Measurements from ENCODE around the gene AGPAT2.

AGPAT2 gene

GRCh38 chr9:136670576-136671253, 16.5 kb downstream of the AGPAT2 start (continued):
- TF ChIP-seq AEBP2 (tag by site-specific recombination; IDR thresholded peaks at IDR 0.05; ENCODE audit: borderline replicate concordance) = no peak
- TF ChIP-seq ZNF571 (tag by site-specific recombination; IDR thresholded peaks at IDR 0.05) = no peak
- TF ChIP-seq KLF1 (tag by site-specific recombination; IDR thresholded peaks at IDR 0.05) = no peak; the same call in 1 of the 2 replicates
- TF ChIP-seq SP2 (tag by site-specific recombination; IDR thresholded peaks at IDR 0.05) = no peak
- TF ChIP-seq ZNF549 (tag by site-specific recombination; IDR thresholded peaks at IDR 0.05) = no peak
- no peak for TF ChIP-seq PRDM10 (tag by site-specific recombination; IDR thresholded peaks at IDR 0.05)
- TF ChIP-seq HOXD13 (CRISPR knock-in tag; IDR thresholded peaks at IDR 0.05; ENCODE audit: borderline replicate concordance) = no peak
- TF ChIP-seq ZBTB17 (tag by site-specific recombination; IDR thresholded peaks at IDR 0.05) = no peak
- TF ChIP-seq RBAK (tag by site-specific recombination; IDR thresholded peaks at IDR 0.05) = no peak
- TF ChIP-seq ZNF473 (tag by site-specific recombination; IDR thresholded peaks at IDR 0.05) = no peak
- TF ChIP-seq KLF7 (tag by site-specific recombination; IDR thresholded peaks at IDR 0.05; ENCODE audit: borderline replicate concordance) = no peak
- no peak for TF ChIP-seq ZNF391 (tag by site-specific recombination; IDR thresholded peaks at IDR 0.05; ENCODE audit: borderline replicate concordance, low read depth)
- 0 out of 2 replicates have a peak, but pooled peaks have one; percentile 17 for TF ChIP-seq BCL11A (tag by site-specific recombination; IDR thresholded peaks at IDR 0.05; ENCODE audit: low read depth)
- TF ChIP-seq EGR2 (tag by site-specific recombination; IDR thresholded peaks at IDR 0.05; ENCODE audit: low read depth) = peak; percentile 25; the same call in 1 of the 2 replicates
- no peak for TF ChIP-seq ZSCAN16 (tag by site-specific recombination; IDR thresholded peaks at IDR 0.05)

- ChIA-PET POLR2A (interaction anchor here (0.6 to 1.9 kb wide), 2 partner anchors 11 to 17 kb away, joined by 5 read pairs; partner anchors contain the start of gene AGPAT2), CTCF (no interaction called here)
- Histone ChIP-seq H3K27ac (ENCODE audit: extremely low read depth, low read depth, low read length) (no peak overlapping the region), H3K4me3 (ENCODE audit: low read depth, low read length) (no peak overlapping the region), H3K9me3 (ENCODE audit: control insufficient read depth, insufficient read depth, low read depth, low read length) (no peaks in the 10 kb centered on the region), H3K36me3 (ENCODE audit: control insufficient read depth in 2 of 2, insufficient read depth in 1 of 2, low read length in 2 of 2) (peaks cover 0 to 10% of the 10 kb centered on the region in 2 experiments; a peak in 1 of 3 replicates), H3K4me1 (ENCODE audit: control insufficient read depth, insufficient read depth, low read length) (no peaks in the 10 kb centered on the region)
- TF ChIP-seq PATZ1 (tag by site-specific recombination; IDR thresholded peaks at IDR 0.05) (peak; percentile 44), ZNF311 (tag by site-specific recombination; IDR thresholded peaks at IDR 0.05; ENCODE audit: borderline replicate concordance) (no peak), GLIS1 (tag by site-specific recombination; IDR thresholded peaks at IDR 0.05) (peak; percentile 81), GLIS2 (tag by site-specific recombination; IDR thresholded peaks at IDR 0.05) (peak; percentile 74), ZFHX2 (tag by site-specific recombination; conservative IDR thresholded peaks at IDR 0.05) (peak; percentile 40; the same call in 1 of the 2 replicates), OSR2 (tag by site-specific recombination; IDR thresholded peaks at IDR 0.05) (no peak), KLF1 (tag by site-specific recombination; IDR thresholded peaks at IDR 0.05) (0 out of 2 replicates have a peak, but pooled peaks have one; percentile 14), ZIC2 (tag by site-specific recombination; IDR thresholded peaks at IDR 0.05) (peak; percentile 17; the same call in 1 of the 2 replicates)
Measured at GRCh38 chr9:136669791-136670464, 17.3 kb downstream of the AGPAT2 start.
